H1 (cell line): ENCODE results near the gene TFCP2L1. TPM values are rescaled to one million over a fixed set of nuclear protein-coding genes. Genes with fewer than 3 reads are reported as not detected.

ENCODE experiments used
- ATF2 ChIP-seq: IDR thresholded peaks from 2 replicates; pipeline ENCODE4 v1.6.1; 2012; ENCODE audit warnings: low read length, inconsistent platforms
- ATF3 ChIP-seq: IDR thresholded peaks from 2 replicates; pipeline ENCODE4 v1.6.1; 2011; ENCODE audit warnings: low read depth, mild to moderate bottlenecking, low read length; ENCODE audit not compliant: insufficient read depth
- CTCF ChIP-seq, 3 experiments: IDR thresholded peaks; 1 replicate in 2 of 3; 2 replicates in 1 of 3; pipeline versions ENCODE4 v1.5.1 to v1.6.1; 2011; ENCODE audit warnings: low read length in 3 of 3, mild to moderate bottlenecking in 3 of 3, inconsistent platforms in 2 of 3, low read depth in 1 of 3, moderate library complexity in 1 of 3; ENCODE audit not compliant: insufficient read depth in 1 of 3; ENCODE audit errors: control extremely low read depth in 1 of 3
- HDAC2 ChIP-seq, 2 experiments: fragments of 300-600 bp in 1 of 2; sonication (generic) in 1 of 2; IDR thresholded peaks; 2 replicates each; pipeline ENCODE4 v1.6.1; 2011 to 2012; ENCODE audit warnings: low read depth in 2 of 2, low read length in 2 of 2, mild to moderate bottlenecking in 2 of 2, moderate library complexity in 2 of 2, borderline replicate concordance in 1 of 2, inconsistent platforms in 1 of 2
- TBP ChIP-seq: IDR thresholded peaks from 2 replicates; pipeline ENCODE4 v1.6.1; 2011; ENCODE audit warnings: low read depth, low read length, improper control_type of control experiment
- TCF12 ChIP-seq: IDR thresholded peaks from 2 replicates; pipeline ENCODE4 v1.6.1; 2011; ENCODE audit warnings: low read depth, mild to moderate bottlenecking, low read length
- polyA plus RNA-seq, 7 experiments: library from polyadenylated mRNA; depleted of rRNA in 3 of 7; stranded (reverse) in 5 of 7; unstranded in 2 of 7; fragments of >200 nt in 5 of 7; fragments of 200-250 nt in 2 of 7; gene quantifications; 1 replicate in 5 of 7; 2 replicates in 1 of 7; 4 replicates in 1 of 7; pipeline versions ENCODE4 v1.2.1 to v1.2.3, GENCODE V29; 2011 to 2013; ENCODE audit warnings: missing spikeins in 2 of 7, mixed read lengths in 2 of 7
- total RNA-seq: library from RNA; stranded (reverse); fragmentation: NEBNext Ultra II Directional; extraction: Animal tissue kit (Norgen Biotek cat#: 25700); gene quantifications from 2 replicates; pipeline ENCODE4 v1.2.1, GENCODE V29; 2021

TFCP2L1 gene
- total and polyA plus RNA-seq, 2 of the 8 experiments (the other 6 are each of a cell fraction or from before 2014, with no cell fraction given), result 1.5 to 3.8 TPM

GRCh38 chr2:121286506-121286905, 1.5 kb upstream of the TFCP2L1 start (continued):
- TF ChIP-seq CTCF (IDR thresholded peaks at IDR 0.05; ENCODE audit: control extremely low read depth in 1 of 3, insufficient read depth in 1 of 3, low read depth in 1 of 3, low read length in 3 of 3), result no peak
- TF ChIP-seq ATF2, result no peak
- no peak for TF ChIP-seq TBP
- TF ChIP-seq ATF3, result no peak
- TF ChIP-seq HDAC2 (IDR thresholded peaks at IDR 0.05; ENCODE audit: borderline replicate concordance in 1 of 2, low read depth in 2 of 2, low read length in 2 of 2), result no peak
- no peak for TF ChIP-seq TCF12
